Stimulated activated CD4-positive, alpha-beta T cell treated with anti-CD3 and anti-CD28 coated beads, Interleukin-2, amount 100 ng/mL, for 4 hours (primary cell): ENCODE measurements around the gene SHLD1.

Source experiments
- DNase-seq: peaks from one replicate; pipeline ENCODE4 v3.0.0-alpha.2; 2020; ENCODE audit warnings: low read depth

SHLD1 gene

DNA sequence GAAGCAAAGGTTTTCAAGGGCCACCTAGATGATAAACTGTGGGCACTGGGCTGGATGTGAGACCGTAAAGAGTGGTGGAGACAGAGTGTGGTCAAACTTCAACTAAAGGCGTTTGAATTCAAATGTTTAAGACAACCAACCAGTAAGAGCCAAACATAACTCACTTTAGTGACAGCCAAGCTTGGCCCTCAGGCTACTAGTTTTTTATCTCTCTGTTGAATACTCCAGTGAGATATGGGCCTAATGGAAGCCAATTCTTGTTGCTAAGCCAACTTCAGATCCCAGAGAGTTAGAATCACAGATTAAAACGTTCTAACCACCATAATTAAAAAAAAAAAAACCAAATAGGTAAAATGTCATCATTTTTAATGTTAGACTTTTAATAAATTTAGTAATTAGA is 142.9 kb downstream of the SHLD1 start:
- no peak for DNase-seq

DNA sequence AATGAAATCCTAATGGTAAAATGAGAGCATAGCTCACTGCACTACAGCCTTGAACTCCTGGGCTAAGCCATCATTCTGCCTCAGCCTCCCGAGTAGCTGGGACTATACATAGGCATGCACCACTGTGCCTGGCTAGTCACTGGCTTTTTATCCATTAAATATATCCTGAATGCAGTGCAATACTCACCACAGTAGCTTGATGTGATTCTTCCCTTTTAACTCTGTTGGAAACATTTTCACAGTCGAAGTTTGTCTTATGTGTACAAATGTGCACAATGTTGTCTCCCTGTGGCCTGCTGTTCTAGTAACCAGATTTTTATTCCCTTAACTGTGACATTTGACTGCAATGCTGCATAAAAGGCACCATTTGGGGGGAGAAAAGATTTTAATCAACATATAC is 143.4 kb downstream of the SHLD1 start:
- no peak for DNase-seq

DNA sequence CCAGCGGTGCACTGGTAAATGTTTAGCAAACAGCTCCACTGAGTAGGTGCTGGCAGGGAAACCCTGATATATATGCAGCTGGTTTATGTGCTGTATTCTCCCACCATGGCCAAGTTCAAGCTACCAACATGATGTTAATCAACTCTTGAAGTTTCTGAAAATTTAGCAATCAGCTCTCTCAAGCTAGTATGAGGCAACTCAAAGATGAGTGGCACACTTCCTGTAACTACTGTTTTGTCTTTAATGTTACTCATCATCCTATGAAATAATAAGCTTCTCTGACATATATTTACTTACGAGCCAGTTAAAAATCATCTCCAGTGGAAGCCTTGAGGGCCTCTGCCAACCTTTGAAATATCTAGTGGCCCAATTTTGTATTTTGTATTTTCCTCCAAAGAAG is 145.4 kb downstream of the SHLD1 start:
- no peak for DNase-seq

DNA sequence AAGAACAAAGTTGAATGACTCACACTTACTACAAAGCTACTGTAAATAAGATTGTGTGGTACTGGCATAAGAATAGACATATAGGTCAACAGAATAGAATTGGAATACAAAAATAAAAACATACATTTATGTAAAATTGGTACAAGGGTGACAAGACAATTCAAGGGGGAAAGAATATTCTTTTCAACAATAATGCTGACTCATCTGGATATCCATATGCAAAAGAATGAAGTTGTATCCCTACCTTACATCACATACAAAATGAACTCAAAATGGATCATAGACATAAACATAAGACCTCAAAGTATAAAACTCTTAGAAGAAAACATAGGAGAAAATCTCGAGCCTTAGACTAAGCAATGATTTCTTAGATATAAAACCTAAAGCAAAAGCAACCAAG is 149.2 kb downstream of the SHLD1 start:
- no peak for DNase-seq

DNA sequence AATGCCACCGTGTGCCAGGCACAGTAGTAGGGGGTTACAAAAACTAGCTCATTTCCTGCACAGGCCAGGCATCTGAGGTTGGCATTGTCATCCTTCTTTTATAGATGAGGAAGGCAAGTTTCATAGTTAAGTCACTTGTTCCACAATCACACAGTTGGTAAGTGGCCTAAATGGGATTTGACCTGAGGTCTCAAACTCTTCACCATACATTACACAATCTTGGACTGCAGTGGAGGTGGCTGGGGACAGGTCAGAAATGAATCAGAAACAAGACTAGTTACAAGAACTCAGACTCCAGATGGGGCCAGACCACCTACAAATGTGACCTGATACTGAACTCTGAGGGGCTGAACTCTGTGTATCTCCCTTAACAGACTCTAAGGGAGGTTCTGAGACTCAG is 150.7 kb downstream of the SHLD1 start:
- no peak for DNase-seq

DNA sequence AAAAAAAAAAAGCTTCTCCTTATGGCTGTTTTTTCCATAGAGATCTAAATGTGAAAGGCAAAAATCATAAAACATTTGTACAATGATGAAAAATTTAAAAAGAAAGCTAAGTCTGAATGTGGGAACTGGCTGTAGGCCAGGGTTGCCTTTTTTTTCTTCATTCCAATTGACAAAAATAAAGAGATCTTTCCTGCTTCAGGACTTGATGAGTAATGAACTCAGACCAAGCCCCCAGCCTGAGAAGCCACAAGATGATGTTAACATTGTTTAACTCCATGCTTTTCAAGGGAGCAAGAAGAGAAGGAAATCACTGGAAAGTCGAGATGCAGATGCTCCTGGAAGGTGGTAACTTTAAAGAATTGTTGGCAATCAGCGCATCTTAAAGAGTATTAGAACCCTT is 158.8 kb downstream of the SHLD1 start:
- DNase-seq, result no peak

DNA sequence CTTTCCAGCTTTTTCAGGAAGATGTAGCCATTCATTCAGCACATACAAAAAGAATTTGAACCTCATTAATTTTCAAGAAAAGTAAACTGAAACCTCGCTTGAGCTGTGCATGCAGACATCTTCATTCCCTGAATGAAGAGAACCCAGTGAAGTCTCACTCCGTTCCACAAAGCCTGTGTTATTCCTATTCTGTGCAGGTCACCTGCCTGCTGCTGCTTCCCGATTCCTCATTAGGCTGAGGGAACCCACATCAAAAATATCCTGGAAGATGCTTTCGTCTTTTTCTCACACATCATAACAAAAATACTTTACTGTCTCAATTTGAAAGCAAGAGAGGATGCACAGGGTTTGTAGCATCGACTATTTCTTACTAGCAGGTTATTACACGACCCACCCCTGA is 160.0 kb downstream of the SHLD1 start:
- DNase-seq, result no peak

DNA sequence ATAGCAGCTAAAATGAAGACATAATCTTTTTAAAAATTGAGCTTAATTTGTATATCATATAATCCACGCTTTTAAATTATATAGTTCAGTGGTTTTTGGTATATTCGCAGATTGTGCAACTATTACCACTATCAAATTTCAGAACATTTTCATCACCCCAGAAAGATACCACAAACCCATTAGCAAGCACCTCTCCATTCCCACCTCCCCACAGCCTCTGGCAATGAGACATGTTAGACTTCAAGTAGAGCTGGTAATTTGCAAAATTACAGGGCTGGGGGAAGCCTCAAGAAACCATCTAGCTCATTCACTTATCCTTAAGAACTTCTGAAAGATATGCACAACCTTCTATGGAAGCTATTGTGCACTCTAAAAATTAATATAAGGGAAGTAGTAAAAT is 163.0 kb downstream of the SHLD1 start:
- no peak for DNase-seq
